ENCODE data around the gene AP2A1. TPM values are rescaled to one million over a fixed set of nuclear protein-coding genes. Genes with fewer than 3 reads are reported as not detected.
A peak's percentile ranks its signal among the peaks of the same experiment; 100 is the strongest.

Gene AP2A1
- total and polyA plus RNA-seq, 9 of the 15 experiments (the other 6 are each of a cell fraction or from before 2014, with no cell fraction given), result 0.55 to 150 (median 31.9) TPM

GRCh38 chr19:49809160-49809940 lies 42.5 kb downstream of the AP2A1 start (continued):
- TF ChIP-seq ZNF57 (CRISPR knock-in tag; IDR thresholded peaks at IDR 0.05) (no peak), MAX (CRISPR knock-in tag; IDR thresholded peaks at IDR 0.05) (peak; percentile 44; the same call in 1 of the 2 replicates), ZNF280A (IDR thresholded peaks at IDR 0.05; ENCODE audit: low read depth, partially characterized antibody) (no peak), BCL6 (CRISPR knock-in tag; IDR thresholded peaks at IDR 0.05) (no peak), SIN3A (IDR thresholded peaks at IDR 0.05; ENCODE audit: borderline replicate concordance in 2 of 2, control insufficient read depth in 1 of 2, low read depth in 2 of 2, low read length in 2 of 2) (no peak), SMAD4 (CRISPR knock-in tag; conservative IDR thresholded peaks at IDR 0.05) (no peak), TBL1XR1 (IDR thresholded peaks at IDR 0.05; ENCODE audit: low read length in 2 of 2) (no peak), DMBX1 (CRISPR knock-in tag; IDR thresholded peaks at IDR 0.05; ENCODE audit: borderline replicate concordance) (no peak), ZFX (CRISPR knock-in tag; IDR thresholded peaks at IDR 0.05) (peak; percentile 43; the same call in 1 of the 2 replicates), ADNP (tag; IDR thresholded peaks at IDR 0.05) (no peak), TCF3 (CRISPR knock-in tag; IDR thresholded peaks at IDR 0.05) (no peak), E2F5 (CRISPR knock-in tag; IDR thresholded peaks at IDR 0.05) (no peak), L3MBTL2 (IDR thresholded peaks at IDR 0.05) (0 out of 2 replicates have a peak, but pooled peaks have one; percentile 15), HOXB6 (CRISPR knock-in tag; IDR thresholded peaks at IDR 0.05; ENCODE audit: borderline replicate concordance) (no peak), ZNF76 (CRISPR knock-in tag; IDR thresholded peaks at IDR 0.05; ENCODE audit: borderline replicate concordance) (no peak), NKRF (IDR thresholded peaks at IDR 0.05; ENCODE audit: borderline replicate concordance) (no peak), SMAD2 (IDR thresholded peaks at IDR 0.05; ENCODE audit: low read depth, low read length) (no peak), TOE1 (IDR thresholded peaks at IDR 0.05; ENCODE audit: borderline replicate concordance) (no peak), TOE1 (CRISPR knock-in tag; IDR thresholded peaks at IDR 0.05; ENCODE audit: borderline replicate concordance, low read depth) (0 out of 2 replicates have a peak, but pooled peaks have one; percentile 52), TAL1 (IDR thresholded peaks at IDR 0.05) (no peak), ZBTB33 (CRISPR knock-in tag; IDR thresholded peaks at IDR 0.05) (peak; percentile 9; the same call in 1 of the 2 replicates)
